Prostate gland (tissue), 2 donors: ENCODE measurements around the gene CTCF.

Source experiments
- CTCF ChIP-seq, 4 experiments: fragments of 200-600 bp in 2 of 4; fragments of 450-650 bp in 2 of 4; sonication (generic) in 2 of 4; IDR thresholded peaks; 1 replicate in 3 of 4; 2 replicates in 1 of 4; pipeline ENCODE4 v1.5.1; 2016 to 2019; ENCODE audit warnings: antibody characterized with exemption in 4 of 4, mild to moderate bottlenecking in 2 of 4, moderate library complexity in 2 of 4
- POLR2A ChIP-seq: fragments of 450-650 bp; IDR thresholded peaks from one replicate; pipeline ENCODE4 v1.6.1; 2016; ENCODE audit warnings: antibody characterized with exemption, mild to moderate bottlenecking

- TF ChIP-seq CTCF (IDR thresholded peaks at IDR 0.05): no peak
- TF ChIP-seq POLR2A: no peak
Observed at GRCh38 chr16:67518676-67519075, 43.6 kb upstream of the CTCF start.
